ENCODE data around the gene PRR19.

- TF ChIP-seq CTCF (IDR thresholded peaks at IDR 0.05; ENCODE audit: low read depth, low read length), result no peak
- no peak for TF ChIP-seq EZH2phosphoT487 (IDR thresholded peaks at IDR 0.05; ENCODE audit: low read depth)
Measured at GRCh38 chr19:42332059-42332458, 30.1 kb downstream of the PRR19 start.
